Measurements from ENCODE around the gene IGFBPL1. TPM values are rescaled to one million over a fixed set of nuclear protein-coding genes. Genes with fewer than 3 reads are reported as not detected.

IGFBPL1 gene
- total RNA-seq, 1 donor from 2014 or later = not detected

GRCh38 chr9:38447703-38448102 lies 23.4 kb upstream of the IGFBPL1 start:
- no peaks in the 10 kb centered on the region for H3K27me3 ChIP-seq
- H3K9me3 ChIP-seq = no peaks in the 10 kb centered on the region
- no peak overlapping the region for H3K4me3 ChIP-seq
- no peaks in the 10 kb centered on the region for H3K4me1 ChIP-seq
- intact Hi-C loops (cut with DNase I) = loop anchor here (10.0 kb wide), 1 partner anchor 267 kb away; no protein-coding TSS in a partner anchor
- no peak overlapping the region for H3K27ac ChIP-seq
- DNase-seq (ENCODE audit: extremely low spot score in 2 of 2) = no peak
- no peak for TF ChIP-seq POLR2A (IDR thresholded peaks at IDR 0.05)
- no peak for TF ChIP-seq CTCF (IDR thresholded peaks at IDR 0.05)
- no peak for TF ChIP-seq POLR2AphosphoS5 (IDR thresholded peaks at IDR 0.05; ENCODE audit: insufficient read depth in 1 of 2, low read depth in 1 of 2)
- H3K36me3 ChIP-seq = no peaks in the 10 kb centered on the region

GRCh38 chr9:38445154-38446043 lies 21.1 kb upstream of the IGFBPL1 start:
- Histone ChIP-seq H3K4me1 (no peaks in the 10 kb centered on the region), H3K27ac (no peak overlapping the region), H3K36me3 (no peaks in the 10 kb centered on the region), H3K4me3 (no peak overlapping the region), H3K9me3 (no peaks in the 10 kb centered on the region), H3K27me3 (no peaks in the 10 kb centered on the region)
- TF ChIP-seq CTCF (IDR thresholded peaks at IDR 0.05) (no peak), POLR2AphosphoS5 (IDR thresholded peaks at IDR 0.05; ENCODE audit: insufficient read depth in 1 of 2, low read depth in 1 of 2) (no peak), POLR2A (IDR thresholded peaks at IDR 0.05) (no peak)
- intact Hi-C loops (cut with DNase I) = loop anchor here (10.0 kb wide), 1 partner anchor 269 kb away; no protein-coding TSS in a partner anchor
- DNase-seq (ENCODE audit: extremely low spot score in 2 of 2) = peak in 1 of 2 donors; percentile 79

GRCh38 chr9:38443597-38443996 lies 19.3 kb upstream of the IGFBPL1 start:
- DNase-seq (ENCODE audit: extremely low spot score in 2 of 2) = no peak
- Histone ChIP-seq H3K27me3 (no peaks in the 10 kb centered on the region), H3K27ac (no peak overlapping the region), H3K4me3 (no peak overlapping the region), H3K4me1 (no peaks in the 10 kb centered on the region), H3K9me3 (no peaks in the 10 kb centered on the region), H3K36me3 (no peaks in the 10 kb centered on the region)
- intact Hi-C loops (cut with DNase I) = loop anchor here (10.0 kb wide), 1 partner anchor 271 kb away; no protein-coding TSS in a partner anchor
- TF ChIP-seq CTCF (IDR thresholded peaks at IDR 0.05) (no peak), POLR2AphosphoS5 (IDR thresholded peaks at IDR 0.05; ENCODE audit: insufficient read depth in 1 of 2, low read depth in 1 of 2) (no peak), POLR2A (IDR thresholded peaks at IDR 0.05) (no peak)

GRCh38 chr9:38443181-38443580 lies 18.9 kb upstream of the IGFBPL1 start:
- no peaks in the 10 kb centered on the region for H3K4me1 ChIP-seq
- intact Hi-C loops (cut with DNase I) = loop anchor here (10.0 kb wide), 1 partner anchor 272 kb away; no protein-coding TSS in a partner anchor
- H3K4me3 ChIP-seq = no peak overlapping the region
- peak; percentile 37 to 52 for DNase-seq (ENCODE audit: extremely low spot score in 2 of 2)
- TF ChIP-seq POLR2A (IDR thresholded peaks at IDR 0.05) (no peak), CTCF (IDR thresholded peaks at IDR 0.05) (no peak), POLR2AphosphoS5 (IDR thresholded peaks at IDR 0.05; ENCODE audit: insufficient read depth in 1 of 2, low read depth in 1 of 2) (no peak)
- no peaks in the 10 kb centered on the region for H3K27me3 ChIP-seq
- H3K27ac ChIP-seq = no peak overlapping the region
- H3K36me3 ChIP-seq = no peaks in the 10 kb centered on the region
- no peaks in the 10 kb centered on the region for H3K9me3 ChIP-seq

Measured in vagina (tissue), 2 donors.